Right lobe of liver (tissue), 4 donors: ENCODE data around the gene ATG10.

Source experiments
- CTCF ChIP-seq, 4 donors: fragments of 200-600 bp in 3 of 4; fragments of 450-650 bp in 1 of 4; IDR thresholded peaks; one replicate each; pipeline versions ENCODE4 v1.5.1 to v1.8.0; 2016 to 2022; ENCODE audit warnings: antibody characterized with exemption in 4 of 4, mild to moderate bottlenecking in 2 of 4
- POLR2A ChIP-seq: fragments of 450-650 bp; IDR thresholded peaks from one replicate; pipeline ENCODE4 v1.6.1; 2017; ENCODE audit warnings: antibody characterized with exemption, mild to moderate bottlenecking
- donor health status: DM: no; HTN: no; CAD: no.
- donor health status: DM: no; HTN: no; CAD: no.
- donor health status: DM: no; HTN: yes; CAD: no.

GRCh38 chr5:82019342-82020138 is 47.7 kb downstream of the ATG10 start:
- TF ChIP-seq CTCF (IDR thresholded peaks at IDR 0.05) (no peak), POLR2A (no peak)
